GM19351 (cell line): ENCODE results near the gene LBR.
"Not testable (repeated sequence)": the region's sequence is repeated elsewhere in the genome, so short reads cannot be mapped to it uniquely, and the experiment has no call there.

Experiments
- ATAC-seq: cut with Tn5 transposase; IDR thresholded peaks from one replicate; pipeline ENCODE4 v1.9.1; 2021; ENCODE audit warnings: mild to moderate bottlenecking, moderate library complexity; ENCODE audit not compliant: unreplicated experiment

Gene LBR

DNA sequence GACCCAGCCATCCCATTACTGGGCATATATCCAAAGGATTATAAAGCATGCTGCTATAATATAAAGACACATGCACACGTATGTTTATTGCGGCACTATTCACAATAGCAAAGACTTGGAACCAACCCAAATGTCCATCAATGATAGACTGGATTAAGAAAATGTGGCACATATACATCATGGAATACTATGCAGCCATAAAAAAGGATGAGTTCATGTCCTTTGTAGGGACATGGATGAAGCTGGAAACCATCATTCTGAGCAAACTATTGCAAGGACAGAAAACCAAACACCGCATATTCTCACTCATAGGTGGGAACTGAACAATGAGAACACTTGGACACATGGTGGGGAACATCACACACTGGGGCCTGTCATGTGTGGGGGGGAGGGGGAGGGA, 41.0 kb downstream of the LBR start:
- not testable (repeated sequence) for ATAC-seq

- no peak for ATAC-seq
These were observed 47.1 kb downstream of the LBR start for GRCh38 chr1:225380691-225381090.

DNA sequence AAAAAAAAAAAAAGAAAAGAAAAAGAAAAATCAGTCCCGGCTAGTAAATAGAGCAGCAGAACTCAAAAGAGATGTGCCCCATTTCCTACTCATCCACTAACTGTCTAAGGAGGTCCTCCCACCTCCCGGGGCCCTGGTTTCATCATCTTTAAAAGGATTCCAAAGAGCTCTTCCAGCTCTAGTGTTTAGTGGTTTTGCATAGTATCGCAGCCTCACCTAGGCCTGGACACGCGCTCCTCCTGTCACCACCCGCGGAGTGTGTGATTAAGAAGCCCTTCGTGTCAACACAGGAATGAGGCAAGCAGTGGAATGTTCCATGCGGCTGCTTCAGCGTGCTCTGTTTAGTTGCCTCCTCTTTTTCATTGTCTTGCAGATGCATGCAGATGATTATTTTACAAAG, 49.0 kb downstream of the LBR start:
- no peak for ATAC-seq

GRCh38 chr1:225374996-225375395, 52.8 kb downstream of the LBR start:
- ATAC-seq = no peak

GRCh38 chr1:225373155-225373554, 54.7 kb downstream of the LBR start:
- no peak for ATAC-seq

GRCh38 chr1:225371366-225372010, 56.4 kb downstream of the LBR start:
- no peak for ATAC-seq

DNA sequence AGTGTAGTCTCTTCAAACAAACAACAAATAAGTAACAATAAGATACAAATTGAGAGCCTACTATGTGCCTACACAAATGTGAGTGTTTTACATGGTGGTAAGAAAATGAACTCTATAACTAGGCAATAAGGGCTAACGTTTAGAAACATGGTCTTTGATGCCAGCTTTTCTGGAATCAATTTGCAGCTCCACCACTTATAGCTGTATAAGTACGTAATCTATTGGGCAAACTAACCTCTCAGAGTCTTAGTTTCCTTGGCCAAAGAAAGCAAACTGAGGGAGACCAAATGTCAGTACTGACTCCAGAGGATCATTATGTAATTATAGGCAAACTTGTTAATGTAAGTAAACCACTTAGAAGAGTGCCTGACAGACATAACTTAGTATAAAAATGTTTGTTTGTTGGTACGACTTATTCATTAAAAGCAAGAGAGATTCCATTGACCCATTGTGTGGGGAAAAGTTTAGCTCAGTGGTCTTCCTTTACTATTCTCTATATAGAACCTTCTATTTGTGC, 59.7 kb downstream of the LBR start:
- no peak for ATAC-seq

DNA sequence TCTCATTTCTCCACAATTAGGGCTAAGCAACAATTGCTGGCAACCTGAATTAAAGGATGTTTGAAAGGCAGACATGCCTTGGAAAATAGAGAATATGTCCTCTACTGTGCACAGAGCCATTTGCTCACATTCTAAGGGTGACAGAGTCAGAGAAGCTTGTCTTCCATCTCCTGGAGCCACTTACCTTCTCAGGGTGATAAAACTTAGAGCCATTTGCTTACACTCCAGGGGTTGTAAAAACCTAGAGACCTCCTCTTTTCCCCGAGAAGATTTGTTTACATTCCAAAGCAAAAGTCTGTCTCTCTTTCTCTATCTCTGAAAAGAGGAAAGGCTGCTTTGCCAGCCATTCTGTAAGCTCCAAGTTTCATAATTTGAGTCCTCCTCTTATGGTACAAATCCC, 61.3 kb downstream of the LBR start:
- no peak for ATAC-seq

DNA sequence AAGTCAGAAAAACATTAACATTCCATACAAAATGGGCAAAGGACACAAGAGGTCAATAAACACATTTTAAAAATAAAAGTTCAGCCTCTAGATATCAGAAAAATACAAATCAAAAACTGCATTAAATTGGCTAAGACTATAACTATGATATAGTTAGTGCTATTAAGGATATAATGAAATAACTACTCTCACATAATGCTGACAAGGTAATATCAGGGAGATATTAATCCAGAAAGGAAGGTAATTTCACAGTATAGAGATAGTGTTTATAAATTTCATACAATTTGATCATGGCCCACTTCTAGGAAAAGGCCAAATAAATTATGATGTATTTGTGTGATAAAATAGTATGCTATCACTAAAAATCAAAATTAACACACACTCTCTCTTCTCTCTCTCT, 61.8 kb downstream of the LBR start:
- no peak for ATAC-seq

- no peak for ATAC-seq
These were observed 63.4 kb downstream of the LBR start for GRCh38 chr1:225364439-225364838.

GRCh38 chr1:225362805-225363204, 65.0 kb downstream of the LBR start:
- ATAC-seq = peak; percentile 46

GRCh38 chr1:225361176-225361575, 66.7 kb downstream of the LBR start:
- no peak for ATAC-seq

GRCh38 chr1:225360119-225360518, 67.7 kb downstream of the LBR start:
- no peak for ATAC-seq

DNA sequence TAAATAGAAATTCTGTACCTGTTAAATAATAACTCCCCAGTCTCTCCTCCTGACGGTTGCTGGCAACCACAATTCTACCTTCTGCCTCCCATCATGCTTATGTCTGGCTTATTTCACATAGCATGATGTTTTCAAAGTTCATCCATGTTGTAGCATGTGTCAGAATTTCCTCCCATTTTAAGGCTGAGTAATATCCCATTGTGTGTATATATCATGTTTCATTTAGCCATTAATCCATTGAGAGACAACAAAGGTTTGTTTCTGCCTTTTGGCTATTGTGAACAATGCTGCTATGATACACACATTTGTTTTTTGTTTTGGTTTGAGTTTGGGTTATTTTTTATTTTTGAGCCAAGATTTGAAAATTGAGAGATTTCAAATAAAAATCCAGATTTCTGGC, 72.0 kb downstream of the LBR start:
- no peak for ATAC-seq

- no peak for ATAC-seq
These were observed 72.9 kb downstream of the LBR start for GRCh38 chr1:225354906-225355305.
